Keratinocyte (primary cell): ENCODE results near the gene CBX2. TPM values are rescaled to one million over a fixed set of nuclear protein-coding genes. Genes with fewer than 3 reads are reported as not detected.
A peak's percentile ranks its signal among the peaks of the same experiment; 100 is the strongest.

Source experiments
- DNase-seq: peaks from one replicate; pipeline ENCODE4 v3.0.0-alpha.2; 2011; ENCODE audit warnings: low read depth, missing footprints, low spot score
- FAIRE-seq: peaks from 2 replicates; lab custom pipeline; 2011; peaks lifted over from hg19 to GRCh38; lab: Jason Lieb, UNC
- H2AFZ ChIP-seq: 2 replicates; pipeline ENCODE4 v1.6.0; 2012; ENCODE audit warnings: low read length, control low read depth, inconsistent platforms; ENCODE audit not compliant: control insufficient read depth
- H3K27ac ChIP-seq: 2 replicates; pipeline ENCODE4 v1.5.1; 2011; ENCODE audit warnings: low read length; ENCODE audit not compliant: control insufficient read depth, insufficient read depth
- H3K27me3 ChIP-seq: 3 replicates; pipeline ENCODE4 v1.6.0; 2011; ENCODE audit warnings: low read length; ENCODE audit not compliant: control insufficient read depth, insufficient read depth; ENCODE audit errors: extremely low read depth
- H3K36me3 ChIP-seq, 2 experiments: 2 replicates in 1 of 2; 3 replicates in 1 of 2; pipeline ENCODE4 v1.5.1; 2011; ENCODE audit warnings: low read length in 2 of 2, mild to moderate bottlenecking in 1 of 2; ENCODE audit not compliant: control insufficient read depth in 2 of 2, insufficient read depth in 2 of 2; ENCODE audit errors: extremely low read depth in 1 of 2
- H3K4me1 ChIP-seq: 3 replicates; pipeline ENCODE4 v1.5.1; 2011; ENCODE audit warnings: low read length; ENCODE audit not compliant: control insufficient read depth, insufficient read depth; ENCODE audit errors: extremely low read depth
- H3K4me2 ChIP-seq: 3 replicates; pipeline ENCODE4 v1.6.0; 2011; ENCODE audit warnings: low read depth, low read length; ENCODE audit not compliant: control insufficient read depth, insufficient read depth; ENCODE audit errors: extremely low read depth
- H3K4me3 ChIP-seq, 3 experiments: fragments of 200-600 bp in 1 of 3; sonication (generic) in 1 of 3; 2 replicates in 2 of 3; 3 replicates in 1 of 3; pipeline ENCODE4 v1.5.1; 2011 to 2016; ENCODE audit warnings: low read length in 3 of 3, mild to moderate bottlenecking in 3 of 3, control low read depth in 2 of 3, inconsistent platforms in 1 of 3, low read depth in 1 of 3, mixed read lengths in 1 of 3, mixed run types in 1 of 3, moderate library complexity in 1 of 3; ENCODE audit not compliant: control insufficient read depth in 2 of 3, insufficient read depth in 2 of 3; ENCODE audit errors: extremely low read depth in 1 of 3
- H3K79me2 ChIP-seq: 2 replicates; pipeline ENCODE4 v1.6.0; 2012; ENCODE audit warnings: low read length; ENCODE audit not compliant: control insufficient read depth, insufficient read depth
- H3K9ac ChIP-seq: 3 replicates; pipeline ENCODE4 v1.6.0; 2011; ENCODE audit warnings: low read length; ENCODE audit not compliant: control insufficient read depth, insufficient read depth; ENCODE audit errors: extremely low read depth
- H3K9me1 ChIP-seq: 3 replicates; pipeline ENCODE4 v1.6.0; 2011; ENCODE audit warnings: low read length; ENCODE audit not compliant: control insufficient read depth, insufficient read depth; ENCODE audit errors: extremely low read depth
- H3K9me3 ChIP-seq: 2 replicates; pipeline ENCODE4 v1.5.1; 2012; ENCODE audit warnings: low read depth, low read length; ENCODE audit not compliant: control insufficient read depth
- H4K20me1 ChIP-seq: 3 replicates; pipeline ENCODE4 v1.6.0; 2011; ENCODE audit warnings: low read length; ENCODE audit not compliant: control insufficient read depth, insufficient read depth; ENCODE audit errors: extremely low read depth
- EZH2 ChIP-seq: IDR thresholded peaks from one replicate; pipeline ENCODE4 v1.6.1; 2012; ENCODE audit warnings: inconsistent platforms, mild to moderate bottlenecking, low read length, moderate library complexity
- dilution Hi-C: fragments of 300-500 bp; cut with MboI; formaldehyde crosslinking; loops from one replicate; pipeline ENCODE4 v1.7.0; 2020; ENCODE audit warnings: low sequenced_read_pairs; ENCODE audit not compliant: extremely low pct_ligation_motif_present
- polyA minus RNA-seq, 3 experiments: library from RNA; depleted of rRNA, polyadenylated mRNA; stranded (reverse); fragments of >200 nt; gene quantifications; 1 replicate in 1 of 3; 2 replicates in 1 of 3; 3 replicates in 1 of 3; pipeline ENCODE4 v1.2.3, GENCODE V29; 2011
- polyA plus RNA-seq, 5 experiments: library from polyadenylated mRNA; depleted of rRNA in 3 of 5; stranded (reverse) in 3 of 5; stranded (forward) in 1 of 5; unstranded in 1 of 5; fragments of >200 nt; gene quantifications; 1 replicate in 1 of 5; 2 replicates in 3 of 5; 3 replicates in 1 of 5; pipeline versions ENCODE4 v1.2.1 to v1.2.3, GENCODE V29; 2011 to 2012; ENCODE audit warnings: missing spikeins in 2 of 5, low read depth in 1 of 5, low replicate concordance in 1 of 5
- TF ChIP-seq, protein P1 (sequence below), 3 experiments: IDR thresholded peaks in 1 of 3; conservative IDR thresholded peaks in 1 of 3; optimal IDR thresholded peaks in 1 of 3; 2 replicates in 2 of 3; 3 replicates in 1 of 3; pipeline versions ENCODE3 to v1.5.1; 2011; ENCODE audit warnings: low read length in 3 of 3, mild to moderate bottlenecking in 3 of 3, moderate library complexity in 2 of 3, control low read depth in 1 of 3, inconsistent platforms in 1 of 3; ENCODE audit not compliant: insufficient read depth in 2 of 3; ENCODE audit errors: extremely low read depth in 1 of 3

The CBX2 gene
- polyA plus RNA-seq (1.7 to 2.3 TPM (median 1.8 TPM) in 3 replicates), polyA minus RNA-seq (2.2 to 3.3 TPM (median 2.4 TPM) in 3 replicates)
- polyA plus RNA-seq (2011; ENCODE audit: low read depth): 0.32 TPM
- polyA plus RNA-seq (2011; cell fraction: cytosol; rRNA removed): 1.1 and 1.8 TPM in 2 replicates
- polyA plus RNA-seq (2011; cell fraction: nucleus; rRNA removed): 3.6 and 4.7 TPM in 2 replicates
- polyA plus RNA-seq (2012; ENCODE audit: low replicate concordance): 0.93 and 2.2 TPM in 2 replicates
- 2.3 TPM for polyA minus RNA-seq (2011; cell fraction: cytosol; rRNA and poly(A)+ RNA removed)
- 2.2 and 3.3 TPM in 2 replicates for polyA minus RNA-seq (2011; cell fraction: nucleus; rRNA and poly(A)+ RNA removed)

DNA sequence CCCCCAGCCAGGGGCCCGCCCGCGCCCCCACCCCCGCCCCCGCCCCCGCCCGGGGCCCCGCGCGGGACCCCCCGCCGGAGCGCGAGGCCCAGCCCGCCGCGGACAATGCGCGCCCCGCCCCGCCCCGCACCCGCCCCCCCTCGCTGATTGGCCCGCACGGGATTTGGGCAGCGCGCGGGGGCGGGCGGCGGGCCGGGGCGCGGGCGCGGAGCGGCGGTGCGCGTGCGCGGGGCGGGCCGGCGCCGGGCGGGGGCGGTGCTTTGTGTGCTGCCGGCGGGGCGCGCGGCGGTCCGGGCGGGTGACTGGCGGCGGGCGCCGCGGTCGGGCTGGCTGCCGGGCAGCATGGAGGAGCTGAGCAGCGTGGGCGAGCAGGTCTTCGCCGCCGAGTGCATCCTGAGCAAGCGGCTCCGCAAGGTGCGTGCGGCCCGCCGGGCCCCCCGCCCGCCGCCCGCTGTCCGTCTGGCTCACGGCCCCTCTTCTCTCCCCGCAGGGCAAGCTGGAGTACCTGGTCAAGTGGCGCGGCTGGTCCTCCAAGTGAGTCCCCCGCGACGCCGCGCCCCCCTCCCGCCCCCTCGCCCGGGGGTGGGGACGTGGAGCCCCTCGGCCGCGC is at the start of gene CBX2:
Gene CBX2, plus strand, starts transcription at position 255 of the 610 bp plus-strand sequence. Its CDS starts 88 bp downstream, at position 343.
- FAIRE-seq (no peak), DNase-seq (no peak)
- H3K27ac ChIP-seq: no peak within 1 kb of the TSS

DNA sequence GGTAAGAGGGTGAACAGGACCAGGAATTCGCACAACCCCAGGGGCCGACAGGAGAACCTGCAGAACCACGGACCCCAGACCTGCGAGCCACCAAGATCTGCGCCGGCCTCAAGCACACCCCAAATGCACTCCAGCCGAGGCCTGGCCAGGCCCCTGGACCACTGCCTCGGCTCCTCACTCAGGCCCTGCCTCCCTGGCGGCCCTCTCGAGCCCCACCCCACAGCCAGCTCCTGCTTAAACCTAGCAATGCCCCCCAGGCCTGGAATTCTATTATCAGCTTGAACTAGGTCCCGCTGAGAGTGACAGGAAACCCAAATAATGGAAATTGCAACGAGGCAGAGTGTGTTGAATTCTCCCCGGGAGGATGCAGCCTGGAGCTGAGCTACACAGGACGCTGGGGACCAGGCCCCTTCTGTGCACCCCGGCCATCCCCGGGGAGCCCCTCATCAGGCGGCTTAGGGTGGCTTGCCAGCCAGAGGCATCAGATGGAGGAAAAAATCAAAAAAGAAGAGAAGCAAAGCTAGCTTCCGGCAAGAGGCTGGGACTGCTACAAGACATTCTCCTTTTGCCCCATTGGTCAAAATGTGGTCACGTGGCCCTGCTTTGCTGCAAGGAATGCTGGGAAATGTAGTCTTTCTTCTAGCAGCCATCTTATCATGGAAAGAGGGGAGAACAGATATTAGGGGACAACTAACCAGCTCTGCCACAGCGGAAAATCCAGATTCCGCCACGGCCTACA is 49.6 kb upstream of the CBX2 start:
- TF ChIP-seq EZH2: no peak
- TF ChIP-seq, protein P1, sequence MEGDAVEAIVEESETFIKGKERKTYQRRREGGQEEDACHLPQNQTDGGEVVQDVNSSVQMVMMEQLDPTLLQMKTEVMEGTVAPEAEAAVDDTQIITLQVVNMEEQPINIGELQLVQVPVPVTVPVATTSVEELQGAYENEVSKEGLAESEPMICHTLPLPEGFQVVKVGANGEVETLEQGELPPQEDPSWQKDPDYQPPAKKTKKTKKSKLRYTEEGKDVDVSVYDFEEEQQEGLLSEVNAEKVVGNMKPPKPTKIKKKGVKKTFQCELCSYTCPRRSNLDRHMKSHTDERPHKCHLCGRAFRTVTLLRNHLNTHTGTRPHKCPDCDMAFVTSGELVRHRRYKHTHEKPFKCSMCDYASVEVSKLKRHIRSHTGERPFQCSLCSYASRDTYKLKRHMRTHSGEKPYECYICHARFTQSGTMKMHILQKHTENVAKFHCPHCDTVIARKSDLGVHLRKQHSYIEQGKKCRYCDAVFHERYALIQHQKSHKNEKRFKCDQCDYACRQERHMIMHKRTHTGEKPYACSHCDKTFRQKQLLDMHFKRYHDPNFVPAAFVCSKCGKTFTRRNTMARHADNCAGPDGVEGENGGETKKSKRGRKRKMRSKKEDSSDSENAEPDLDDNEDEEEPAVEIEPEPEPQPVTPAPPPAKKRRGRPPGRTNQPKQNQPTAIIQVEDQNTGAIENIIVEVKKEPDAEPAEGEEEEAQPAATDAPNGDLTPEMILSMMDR (optimal IDR thresholded peaks at IDR 0.05 in 1 of 3, IDR thresholded peaks at IDR 0.05 in 1 of 3, conservative IDR thresholded peaks at IDR 0.05 in 1 of 3; ENCODE audit: extremely low read depth in 1 of 3, insufficient read depth in 2 of 3, low read length in 3 of 3): no peak
- Histone ChIP-seq H3K4me3 (peak overlapping the region in 1 of 3 experiments; percentile 51), H3K9ac (no peak overlapping the region), H3K4me1 (no peaks in the 10 kb centered on the region), H4K20me1 (no peaks in the 10 kb centered on the region), H2AFZ (peak overlapping the region; percentile 46), H3K9me3 (no peaks in the 10 kb centered on the region), H3K27me3 (no peaks in the 10 kb centered on the region), H3K4me2 (peak overlapping the region; percentile 64), H3K9me1 (no peaks in the 10 kb centered on the region), H3K36me3 (no peaks in the 10 kb centered on the region), H3K79me2 (no peaks in the 10 kb centered on the region), H3K27ac (no peak overlapping the region)
- FAIRE-seq (peak; percentile 86), DNase-seq (peak; percentile 75)
- dilution Hi-C loops: no loop called here

More for the DNA sequence above, at the start of gene CBX2:
- H3K4me1 ChIP-seq: peaks cover 13% of the 10 kb centered on the region
- H3K27me3 ChIP-seq: peaks cover 32% of the 10 kb centered on the region
- dilution Hi-C loops: no loop called here
- H3K4me2 ChIP-seq: peak within 1 kb of the TSS; percentile 73
- no peaks in the 10 kb centered on the region for H3K9me3 ChIP-seq
- TF ChIP-seq, protein P1 (optimal IDR thresholded peaks at IDR 0.05 in 1 of 3, IDR thresholded peaks at IDR 0.05 in 1 of 3, conservative IDR thresholded peaks at IDR 0.05 in 1 of 3; ENCODE audit: extremely low read depth in 1 of 3, insufficient read depth in 2 of 3, low read length in 3 of 3): no peak
- TF ChIP-seq EZH2: no peak
- no peaks in the 10 kb centered on the region for H3K79me2 ChIP-seq
- peak within 1 kb of the TSS; percentile 6 for H2AFZ ChIP-seq
- peak within 1 kb of the TSS; percentile 54 for H3K9ac ChIP-seq
- no peaks in the 10 kb centered on the region for H4K20me1 ChIP-seq
- no peaks in the 10 kb centered on the region for H3K9me1 ChIP-seq
- H3K4me3 ChIP-seq: peak within 1 kb of the TSS; percentile 59 to 64 (median 61)
- H3K36me3 ChIP-seq: no peaks in the 10 kb centered on the region
